ENCODE measurements around the gene RPS6KB2. TPM values are rescaled to one million over a fixed set of nuclear protein-coding genes. Genes with fewer than 3 reads are reported as not detected.

The RPS6KB2 gene
- total RNA-seq, 1 donor from 2014 or later, result 53.8 TPM

GRCh38 chr11:67429038-67429668, 859 bp downstream of the RPS6KB2 start:
- Mint-ChIP-seq H3K36me3 (ENCODE audit: insufficient read depth) (peaks cover 3% of the 10 kb centered on the region), H3K4me3 (ENCODE audit: low read depth) (peak overlapping the region; percentile 95), H3K27me3 (no peaks in the 10 kb centered on the region), H3K4me1 (ENCODE audit: low read depth) (peaks cover 4% of the 10 kb centered on the region), H3K9me3 (ENCODE audit: low read depth) (no peaks in the 10 kb centered on the region), H3K27ac (peak overlapping the region; percentile 97)
- TF ChIP-seq CTCF (IDR thresholded peaks at IDR 0.05; ENCODE audit: unreplicated experiment), result no peak
- no peak for DNase-seq (ENCODE audit: low spot score, unreplicated experiment)

- no peak for DNase-seq (ENCODE audit: low spot score, unreplicated experiment)
- peaks cover 3% of the 10 kb centered on the region for H3K36me3 Mint-ChIP-seq (ENCODE audit: insufficient read depth)
- H3K4me1 Mint-ChIP-seq (ENCODE audit: low read depth), result peaks cover 4% of the 10 kb centered on the region
- H3K4me3 Mint-ChIP-seq (ENCODE audit: low read depth), result peak overlapping the region; percentile 95
- no peaks in the 10 kb centered on the region for H3K27me3 Mint-ChIP-seq
- TF ChIP-seq CTCF (IDR thresholded peaks at IDR 0.05; ENCODE audit: unreplicated experiment), result no peak
- no peak overlapping the region for H3K27ac Mint-ChIP-seq
- H3K9me3 Mint-ChIP-seq (ENCODE audit: low read depth), result no peaks in the 10 kb centered on the region
These were observed 1.4 kb downstream of the RPS6KB2 start for GRCh38 chr11:67429722-67430121.

- Mint-ChIP-seq H3K27me3 (no peaks in the 10 kb centered on the region), H3K36me3 (ENCODE audit: insufficient read depth) (peaks cover 3% of the 10 kb centered on the region), H3K9me3 (ENCODE audit: low read depth) (no peaks in the 10 kb centered on the region), H3K27ac (no peak overlapping the region), H3K4me1 (ENCODE audit: low read depth) (peaks cover 4% of the 10 kb centered on the region), H3K4me3 (ENCODE audit: low read depth) (peak overlapping the region; percentile 10)
- DNase-seq (ENCODE audit: low spot score, unreplicated experiment), result no peak
- TF ChIP-seq CTCF (IDR thresholded peaks at IDR 0.05; ENCODE audit: unreplicated experiment), result no peak
These were observed 3.3 kb downstream of the RPS6KB2 start for GRCh38 chr11:67431346-67432249.

GRCh38 chr11:67432655-67433349, 4.5 kb downstream of the RPS6KB2 start:
- Mint-ChIP-seq H3K4me3 (ENCODE audit: low read depth) (no peak overlapping the region), H3K4me1 (ENCODE audit: low read depth) (peaks cover 2% of the 10 kb centered on the region), H3K27me3 (no peaks in the 10 kb centered on the region), H3K27ac (no peak overlapping the region), H3K36me3 (ENCODE audit: insufficient read depth) (peaks cover 3% of the 10 kb centered on the region), H3K9me3 (ENCODE audit: low read depth) (no peaks in the 10 kb centered on the region)
- DNase-seq (ENCODE audit: low spot score, unreplicated experiment), result no peak
- no peak for TF ChIP-seq CTCF (IDR thresholded peaks at IDR 0.05; ENCODE audit: unreplicated experiment)
